GM21737 (cell line): ENCODE data around the gene CHST12.

Experiments
- ATAC-seq: cut with Tn5 transposase; IDR thresholded peaks from one replicate; pipeline ENCODE4 v1.9.1; 2021; ENCODE audit warnings: mild to moderate bottlenecking, moderate library complexity; ENCODE audit not compliant: unreplicated experiment

CHST12 gene

DNA sequence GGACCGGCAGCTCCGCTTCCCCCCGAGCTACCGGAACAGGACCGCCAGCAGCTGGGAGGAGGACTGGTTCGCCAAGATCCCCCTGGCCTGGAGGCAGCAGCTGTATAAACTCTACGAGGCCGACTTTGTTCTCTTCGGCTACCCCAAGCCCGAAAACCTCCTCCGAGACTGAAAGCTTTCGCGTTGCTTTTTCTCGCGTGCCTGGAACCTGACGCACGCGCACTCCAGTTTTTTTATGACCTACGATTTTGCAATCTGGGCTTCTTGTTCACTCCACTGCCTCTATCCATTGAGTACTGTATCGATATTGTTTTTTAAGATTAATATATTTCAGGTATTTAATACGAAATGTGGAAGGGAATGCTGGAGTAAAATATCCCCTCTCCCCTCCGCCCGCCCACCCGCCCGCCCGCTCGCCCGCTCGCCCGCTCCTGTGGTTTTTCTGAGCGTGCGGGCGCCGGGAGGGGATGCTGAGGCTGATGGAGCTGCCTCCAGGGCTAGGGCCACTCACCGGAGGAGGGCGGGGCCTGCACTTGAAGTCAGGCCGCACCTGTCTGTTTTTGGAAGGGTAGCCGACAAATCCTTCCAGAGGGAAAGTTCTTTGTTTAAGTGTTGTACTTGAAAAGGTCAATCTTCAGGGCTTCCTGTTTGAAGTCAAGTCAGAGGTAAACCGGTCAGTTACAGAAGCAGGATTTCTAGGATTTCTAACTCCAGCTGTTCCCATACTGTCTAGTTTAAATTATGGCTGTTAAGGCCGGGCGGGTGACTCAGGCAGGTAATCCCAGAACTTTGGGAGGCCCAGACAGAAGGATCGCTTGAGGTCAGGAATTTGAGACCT, 30.5 kb downstream of the CHST12 start:
- no peak for ATAC-seq

GRCh38 chr7:2435146-2435545, 31.7 kb downstream of the CHST12 start:
- ATAC-seq: no peak

GRCh38 chr7:2436341-2437104, 33.1 kb downstream of the CHST12 start:
- ATAC-seq: no peak

- ATAC-seq: no peak
These were observed 33.7 kb downstream of the CHST12 start for GRCh38 chr7:2437136-2437535.

DNA sequence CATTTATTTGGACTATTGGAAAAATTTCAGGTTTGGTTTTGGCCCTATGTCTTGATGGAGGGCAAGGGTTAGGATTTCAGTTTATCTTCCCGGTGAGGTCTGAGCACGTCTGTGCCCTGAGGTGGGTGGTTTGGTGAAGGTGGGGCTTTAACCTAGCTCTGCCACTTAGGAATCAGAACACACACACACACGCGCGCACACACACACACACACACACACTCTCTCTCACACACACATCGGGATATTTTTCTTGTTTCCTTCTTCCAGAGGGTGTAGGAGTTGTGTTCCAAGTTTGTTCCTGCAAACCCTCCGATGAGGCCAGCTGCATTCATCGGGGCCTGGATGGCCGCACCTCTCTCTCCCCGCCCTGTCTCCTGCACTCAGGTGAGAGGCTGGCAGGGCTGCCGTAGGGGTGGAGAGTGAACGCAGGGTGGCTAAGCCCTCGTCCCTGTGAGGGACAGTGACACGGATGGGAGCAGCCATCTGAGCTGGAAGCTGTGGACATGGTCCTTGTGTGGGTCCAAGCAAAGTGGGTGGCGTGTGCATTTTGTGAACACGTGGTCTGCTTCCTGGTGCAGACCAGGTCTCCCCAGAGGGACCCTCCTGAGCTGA, 34.2 kb downstream of the CHST12 start:
- no peak for ATAC-seq

- no peak for ATAC-seq
These were observed 34.8 kb downstream of the CHST12 start for GRCh38 chr7:2438186-2438585.

DNA sequence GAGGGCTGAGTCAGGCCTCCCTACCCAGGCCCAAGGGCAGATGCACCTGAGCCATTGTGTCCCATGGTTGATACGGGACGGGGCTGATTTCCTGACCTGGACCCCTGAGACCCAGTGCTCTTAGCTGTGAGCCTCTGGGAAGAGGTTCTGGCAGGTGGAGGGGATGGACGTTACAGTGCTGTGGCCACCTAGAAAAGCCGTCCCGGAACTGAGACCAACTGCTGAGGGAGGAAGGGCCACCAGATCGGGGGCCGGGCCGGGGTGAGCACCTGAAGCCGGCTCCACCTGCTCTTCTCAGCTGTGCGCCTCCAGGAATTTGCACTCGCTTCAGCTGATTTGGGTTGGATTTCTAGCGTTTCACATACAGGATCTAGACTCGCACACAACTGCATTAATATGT, 35.4 kb downstream of the CHST12 start:
- no peak for ATAC-seq

GRCh38 chr7:2440608-2441245, 37.3 kb downstream of the CHST12 start:
- no peak for ATAC-seq

DNA sequence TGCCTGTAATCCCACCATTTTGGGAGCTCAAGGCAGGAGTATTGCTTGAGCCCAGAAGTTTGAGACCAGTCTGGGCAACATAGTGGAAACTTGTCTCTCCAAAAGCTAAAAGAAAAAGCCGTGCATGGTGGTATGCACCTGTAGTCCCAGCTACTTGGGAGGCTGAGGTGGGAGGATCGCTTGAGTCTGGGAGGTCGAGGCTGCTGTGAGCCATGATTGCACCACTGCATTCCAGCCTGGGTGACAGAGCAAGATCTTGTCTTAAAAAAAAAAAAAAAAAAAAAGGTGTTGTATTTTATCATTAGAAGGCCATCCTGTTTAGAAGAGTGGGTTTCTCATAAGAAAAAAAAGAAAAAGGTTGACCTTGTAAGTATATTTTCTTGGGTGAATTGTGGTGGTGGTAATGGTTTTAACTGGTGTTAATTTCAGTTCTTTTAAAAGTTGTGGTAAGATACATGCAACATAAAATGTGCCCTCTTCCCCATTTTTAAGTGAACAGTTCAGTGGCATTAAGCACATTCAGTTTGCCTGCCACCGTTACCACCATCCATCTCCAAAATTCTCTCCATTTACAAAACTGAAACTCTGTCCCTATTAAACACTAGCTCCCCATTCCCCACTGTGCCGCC, 38.1 kb downstream of the CHST12 start:
- no peak for ATAC-seq

DNA sequence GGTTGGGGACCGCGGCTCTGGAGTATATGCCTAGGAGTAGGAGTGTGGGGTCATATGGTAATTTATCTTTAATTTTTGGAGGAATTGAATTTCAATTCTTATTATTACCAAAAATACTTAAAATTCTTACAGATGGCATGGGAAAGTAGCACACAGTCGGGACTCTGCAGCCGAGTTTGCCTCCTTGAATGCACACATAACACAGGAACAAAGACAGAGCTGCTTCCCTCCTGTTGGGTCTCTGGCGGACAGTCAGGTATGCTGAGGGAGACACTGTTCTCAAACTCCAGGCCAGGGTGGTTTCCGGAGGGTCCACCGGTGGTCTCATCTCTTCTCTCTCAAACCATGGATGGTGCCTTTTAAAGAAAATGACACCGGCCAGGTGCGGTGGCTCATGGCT, 40.1 kb downstream of the CHST12 start:
- ATAC-seq: no peak

- no peak for ATAC-seq
These were observed 41.1 kb downstream of the CHST12 start for GRCh38 chr7:2444476-2444875.

DNA sequence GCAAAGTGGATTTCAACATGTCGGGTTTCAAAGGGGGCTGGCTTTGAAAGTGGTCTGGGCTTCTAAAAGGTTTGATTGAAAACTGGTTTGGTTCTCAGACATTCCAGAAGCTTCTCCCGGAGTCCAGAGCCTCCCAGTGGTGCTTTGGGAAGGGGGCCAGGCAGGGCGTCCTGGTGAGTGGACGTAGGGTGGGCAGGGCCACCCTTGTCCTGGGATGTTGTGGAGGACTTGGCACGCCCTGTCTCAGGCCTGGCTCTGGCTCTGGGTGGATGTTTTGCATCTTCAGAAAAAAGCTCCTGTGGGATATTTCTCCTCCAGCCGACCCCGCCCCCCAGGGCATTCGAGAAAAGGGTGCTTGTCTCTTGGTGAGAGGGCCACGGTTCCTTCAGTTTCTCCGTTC, 41.6 kb downstream of the CHST12 start:
- no peak for ATAC-seq

DNA sequence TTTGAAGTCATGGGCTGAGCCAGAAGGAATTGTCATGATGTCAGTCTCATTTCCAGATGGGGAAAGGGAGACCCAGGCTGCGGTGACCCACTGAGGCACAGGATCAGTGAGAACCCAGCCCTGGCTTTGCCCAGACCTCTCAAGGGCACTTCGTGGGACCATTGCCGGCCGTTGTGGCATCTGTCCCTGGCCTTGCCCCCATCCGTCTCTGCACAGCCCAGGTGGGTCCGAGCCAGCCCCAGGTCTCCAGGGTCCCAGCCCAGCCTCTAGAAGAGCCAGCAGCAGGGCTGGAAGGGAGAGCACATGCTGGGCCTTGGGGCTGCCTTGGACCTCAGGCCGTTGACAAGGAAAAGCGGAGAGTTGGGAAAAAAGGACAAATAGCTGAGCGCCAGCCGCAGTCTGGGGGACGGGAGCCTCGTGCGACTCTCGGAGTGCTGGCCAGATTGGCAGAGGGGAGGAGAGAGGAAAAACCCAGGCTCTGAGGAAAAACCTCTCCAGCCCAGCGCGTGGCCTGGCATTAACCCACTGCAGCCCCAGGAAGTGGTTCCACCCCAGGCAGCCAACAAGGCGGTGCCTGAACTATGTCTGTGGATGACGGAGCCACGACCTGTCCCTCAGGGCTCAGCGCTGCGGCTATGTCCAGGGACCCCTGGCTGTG, 42.6 kb downstream of the CHST12 start:
- no peak for ATAC-seq

DNA sequence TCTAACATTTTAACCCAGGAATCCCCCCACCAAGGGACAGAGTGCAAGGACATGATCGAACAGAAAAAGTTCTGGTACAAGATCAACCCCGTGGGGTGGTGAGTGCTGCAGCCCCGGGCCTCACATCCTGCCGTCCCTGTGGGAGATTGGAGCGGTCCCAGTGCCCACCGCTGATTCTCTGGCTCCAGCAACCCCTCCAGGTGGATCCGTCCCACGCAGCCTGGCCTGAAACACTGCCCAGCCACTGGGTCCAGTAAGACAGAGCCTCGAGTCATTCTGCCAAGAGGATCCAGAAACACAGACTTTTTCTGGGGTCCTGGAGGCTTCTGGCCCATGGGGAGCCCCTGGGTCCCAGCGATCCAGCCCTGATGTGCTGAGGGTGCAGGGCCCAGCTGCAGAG, 43.3 kb downstream of the CHST12 start:
- ATAC-seq: no peak

DNA sequence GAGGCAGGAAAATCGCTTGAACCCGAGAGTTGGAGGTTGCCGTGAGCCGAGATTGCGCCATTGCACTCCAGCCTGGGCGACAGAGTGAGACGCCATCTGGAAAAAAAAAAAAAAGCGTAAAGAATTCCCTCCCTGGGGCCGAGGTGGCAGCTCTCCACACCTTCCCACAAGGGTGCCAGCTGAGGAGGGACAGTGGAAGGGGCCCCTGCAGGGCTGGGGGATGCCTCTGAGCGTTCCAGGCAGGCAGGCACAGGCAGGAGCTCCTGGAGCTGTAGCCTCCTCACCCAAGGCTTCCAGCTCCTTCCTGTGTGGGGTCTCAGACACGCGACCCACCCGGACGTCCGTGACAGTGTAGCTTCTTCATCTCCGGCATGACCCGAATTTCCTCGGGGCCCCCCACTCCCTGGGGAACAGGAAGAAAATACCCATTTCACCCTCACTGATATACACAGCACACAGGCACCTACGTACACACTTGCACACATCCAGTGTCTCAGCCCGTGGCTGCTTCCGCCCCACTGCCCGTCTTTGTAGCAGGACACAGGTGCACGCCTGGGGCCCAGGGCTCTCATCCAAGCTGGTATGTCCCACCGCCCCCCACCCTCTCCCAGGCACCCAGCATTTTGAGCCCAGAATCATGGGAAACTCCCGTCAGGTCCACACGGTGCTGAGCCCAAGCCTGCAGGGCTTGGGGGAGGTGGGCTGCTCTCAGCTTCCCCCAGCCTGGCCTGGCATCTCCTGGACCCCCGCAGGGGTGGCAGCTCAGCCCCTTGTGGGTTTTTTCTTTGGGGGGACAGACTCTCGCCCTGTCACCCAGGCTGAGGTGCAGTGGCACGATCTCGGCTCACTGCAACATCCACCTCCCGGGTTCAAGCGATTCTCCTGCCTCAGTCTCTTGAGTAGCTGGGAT, 47.0 kb downstream of the CHST12 start:
- no peak for ATAC-seq

- peak; percentile 84 for ATAC-seq
These were observed 48.0 kb downstream of the CHST12 start for GRCh38 chr7:2451171-2452073.

DNA sequence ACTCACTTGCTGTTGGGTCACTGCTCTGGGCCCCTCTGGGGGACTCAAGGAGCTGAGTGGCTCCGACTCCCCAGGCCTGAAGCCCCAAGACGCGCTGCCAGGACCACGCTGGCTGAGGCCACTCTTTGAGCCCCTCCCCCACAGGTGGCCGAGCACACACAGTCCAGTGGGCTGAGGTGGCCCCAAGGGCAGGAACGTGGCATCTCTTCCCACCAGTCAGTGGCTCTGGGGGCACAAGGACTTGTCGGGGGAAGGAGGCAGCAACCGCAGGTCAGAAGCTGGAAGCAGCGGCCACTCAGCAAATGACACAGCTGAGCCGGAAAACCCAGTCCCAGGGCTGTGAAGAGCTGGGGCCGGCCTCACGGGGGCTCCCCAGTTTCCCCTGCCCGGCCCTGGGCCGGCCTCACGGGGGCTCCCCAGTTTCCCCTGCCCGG, 48.7 kb downstream of the CHST12 start:
- ATAC-seq: no peak

DNA sequence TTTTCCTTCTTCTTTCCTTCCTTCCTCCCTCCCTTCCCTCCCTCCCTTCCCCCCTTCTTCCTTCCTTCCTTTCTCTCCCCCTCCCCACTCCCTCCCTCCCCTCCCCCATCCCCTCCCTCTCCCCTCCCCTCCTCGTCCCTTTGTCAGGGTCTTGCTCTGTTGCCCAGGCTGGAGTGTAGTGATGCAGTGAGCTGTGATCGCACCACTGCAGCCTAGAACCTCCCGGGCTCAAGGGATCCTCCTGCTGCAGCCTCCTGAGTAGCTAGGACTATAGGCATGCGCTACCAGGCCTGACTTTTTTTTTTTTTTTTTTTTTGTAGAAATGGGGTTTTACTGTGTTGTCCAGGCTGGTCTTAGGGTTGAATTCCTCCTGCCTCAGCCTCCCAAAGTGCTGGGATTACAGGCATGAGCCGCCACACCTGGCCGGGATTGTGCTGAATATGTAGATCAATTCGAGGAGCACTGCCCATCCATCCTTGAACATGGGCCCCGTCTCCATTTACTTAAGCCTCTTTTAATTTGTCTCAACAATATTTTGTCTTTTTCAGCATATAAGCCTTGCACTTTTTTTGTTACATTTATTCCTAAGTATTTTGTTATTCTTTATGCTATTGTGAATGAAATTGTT, 49.3 kb downstream of the CHST12 start:
- ATAC-seq: no peak
